Measurements from ENCODE around the gene FBXO31. TPM values are rescaled to one million over a fixed set of nuclear protein-coding genes. Genes with fewer than 3 reads are reported as not detected.

The FBXO31 gene
- total and polyA plus RNA-seq, 9 donors = 25.0 to 74.5 (median 54.5) TPM

DNA sequence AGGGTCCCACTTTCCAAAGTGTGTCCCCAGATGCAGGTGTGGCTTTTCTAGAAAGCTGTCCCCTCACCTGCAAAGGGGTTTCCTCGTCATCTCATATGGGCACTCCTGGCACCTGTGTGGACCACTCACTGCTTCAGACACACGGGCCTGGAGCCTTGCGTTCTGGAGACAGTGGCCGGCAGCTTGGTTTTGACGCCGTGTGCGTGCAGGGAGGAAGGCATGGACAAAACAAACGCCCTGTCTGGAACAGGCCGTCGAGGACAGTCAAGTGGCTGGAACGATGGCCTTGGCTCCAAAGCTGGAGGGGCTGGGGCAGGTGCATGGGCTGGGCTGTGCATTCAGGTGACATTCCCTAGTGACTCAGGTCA is 53.3 kb downstream of the FBXO31 start:
- Histone ChIP-seq H3K27me3 (no peaks in the 10 kb centered on the region), H3K36me3 (no peaks in the 10 kb centered on the region), H3K27ac (no peak overlapping the region), H3K4me1 (ENCODE audit: insufficient read depth) (no peaks in the 10 kb centered on the region), H3K4me3 (no peak overlapping the region), H3K9me3 (no peaks in the 10 kb centered on the region)
- intact Hi-C loops (cut with DNase I) = no loop called here
- TF ChIP-seq POLR2A (IDR thresholded peaks at IDR 0.05) (no peak), CTCF (IDR thresholded peaks at IDR 0.05) (no peak), EP300 (IDR thresholded peaks at IDR 0.05) (no peak)
- WGBS, 3 donors = 87 to 89% (median 88%) methylated on average over 11 of the region's 11 CpGs
- DNase-seq = peak in 1 of 5 donors; percentile 26

DNA sequence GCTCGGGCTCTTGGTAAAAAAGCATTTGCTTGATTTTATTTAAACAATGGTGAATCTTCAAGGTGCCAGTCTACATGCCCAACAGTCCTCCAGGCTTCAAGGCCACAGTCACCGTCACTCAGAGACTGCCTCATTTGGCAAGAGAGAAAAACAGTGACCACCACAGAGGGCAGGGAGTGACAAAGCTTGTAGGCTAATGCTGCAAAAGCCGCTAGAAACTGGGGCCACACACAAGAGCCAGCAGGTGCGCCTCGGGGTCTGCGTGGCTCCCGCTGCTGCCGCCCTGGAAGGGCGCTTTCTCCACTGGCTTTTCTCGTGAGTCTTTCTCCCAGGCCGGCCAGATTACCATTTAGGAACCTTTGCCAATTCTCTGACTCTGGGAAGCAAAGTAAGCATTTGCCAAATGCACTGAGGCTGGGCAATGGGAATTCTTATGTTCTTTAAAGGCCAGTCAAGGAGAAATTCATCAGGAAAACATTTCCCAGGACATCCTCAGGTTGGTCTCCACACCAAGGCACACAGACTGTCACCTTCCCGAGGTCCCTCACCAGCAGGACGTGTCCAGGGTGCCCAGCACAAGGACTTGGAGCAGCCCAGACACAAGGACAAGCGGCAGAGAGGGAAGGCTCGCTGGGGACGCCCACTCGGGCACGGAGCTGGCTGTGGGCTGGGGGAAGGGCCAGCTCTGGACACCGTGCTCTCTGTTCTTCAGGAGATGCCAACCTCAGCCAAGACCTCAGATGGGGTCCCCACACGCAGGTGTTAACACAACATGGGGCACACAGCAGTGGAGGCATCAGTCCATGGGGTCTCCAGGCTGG is 53.9 kb downstream of the FBXO31 start:
- Histone ChIP-seq H3K27me3 (no peaks in the 10 kb centered on the region), H3K27ac (no peak overlapping the region), H3K9me3 (no peaks in the 10 kb centered on the region), H3K36me3 (no peaks in the 10 kb centered on the region), H3K4me3 (no peak overlapping the region), H3K4me1 (ENCODE audit: insufficient read depth) (peaks cover 3% of the 10 kb centered on the region)
- intact Hi-C loops (cut with DNase I) = loop anchor here in 2 of 4 donors (10.0 kb wide), 2 partner anchors 45 to 55 kb away; partner anchors contain the start of gene FBXO31 (in 1 of the 2)
- DNase-seq = peak in 1 of 5 donors; percentile 27
- WGBS, 3 donors = 85 to 86% (median 85%) methylated on average over 20 of the region's 20 CpGs
- TF ChIP-seq CTCF (IDR thresholded peaks at IDR 0.05) (no peak), EP300 (IDR thresholded peaks at IDR 0.05) (no peak), POLR2A (IDR thresholded peaks at IDR 0.05) (no peak)

DNA sequence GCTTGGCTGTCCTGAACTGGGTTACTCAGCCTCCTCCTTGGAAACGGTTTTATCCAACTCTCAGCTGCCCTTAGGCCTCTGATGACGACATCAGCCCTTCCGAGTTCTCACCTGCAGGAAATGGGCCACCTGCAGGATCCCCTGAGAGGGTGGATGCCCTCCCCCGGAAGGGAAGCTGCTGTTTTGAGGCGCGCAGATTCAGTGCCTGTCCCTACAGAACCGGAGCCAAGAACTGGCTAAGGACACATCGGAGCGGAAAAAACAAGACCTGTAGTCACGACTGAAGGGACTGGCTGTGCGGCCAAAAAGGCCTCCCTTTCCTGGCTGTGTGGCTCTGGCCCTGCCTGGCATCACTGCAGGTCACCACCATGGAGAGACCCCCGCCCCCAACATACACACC is 54.7 kb downstream of the FBXO31 start:
- whole genome bisulfite sequencing, 3 donors = 72 to 76% (median 73%) methylated on average over 12 of the region's 12 CpGs
- DNase-seq = peak in 1 of 5 donors; percentile 22
- Histone ChIP-seq H3K27ac (no peak overlapping the region), H3K9me3 (no peaks in the 10 kb centered on the region), H3K4me3 (no peak overlapping the region), H3K27me3 (no peaks in the 10 kb centered on the region), H3K4me1 (ENCODE audit: insufficient read depth) (peaks cover 4% of the 10 kb centered on the region), H3K36me3 (no peaks in the 10 kb centered on the region)
- intact Hi-C loops (cut with DNase I) = loop anchor here in 2 of 4 donors (10.0 kb wide), 2 partner anchors 46 to 56 kb away; partner anchors contain the start of gene FBXO31 (in 1 of the 2)
- TF ChIP-seq CTCF (IDR thresholded peaks at IDR 0.05) (no peak), POLR2A (IDR thresholded peaks at IDR 0.05) (no peak), EP300 (IDR thresholded peaks at IDR 0.05) (no peak)

DNA sequence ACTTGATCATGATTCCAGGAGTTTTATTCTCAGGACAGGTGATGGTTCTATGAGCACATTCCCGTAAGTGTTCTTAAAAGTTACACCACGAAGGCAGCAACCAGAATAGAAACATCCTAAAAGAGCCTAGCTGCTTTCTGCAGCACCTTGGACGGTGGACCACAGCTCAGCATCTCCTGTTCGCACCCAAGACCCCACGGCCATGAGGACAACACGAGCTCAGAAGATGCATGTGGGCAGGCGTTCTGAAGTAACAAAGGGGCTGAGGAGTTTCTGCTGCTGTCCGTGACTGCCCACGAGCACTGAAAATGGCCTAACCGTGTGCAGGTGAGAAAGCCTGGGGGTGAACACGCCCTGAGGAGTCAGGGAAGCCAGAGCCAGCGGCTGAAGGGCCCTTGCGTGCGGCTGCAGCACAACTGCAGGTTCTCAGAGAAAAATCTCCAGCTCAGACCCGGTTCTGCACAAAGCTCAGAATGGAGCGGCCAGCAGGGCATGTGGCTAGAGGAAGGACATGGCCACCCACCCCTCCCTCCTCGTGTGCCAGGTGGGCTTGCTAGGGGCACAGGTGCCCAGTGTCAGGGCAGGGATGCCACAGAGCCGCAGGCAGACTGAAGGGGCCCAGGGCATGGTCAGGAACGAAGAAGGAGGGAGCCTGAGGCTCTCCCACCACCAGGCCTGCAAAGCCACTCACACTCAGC is 55.6 kb downstream of the FBXO31 start:
- intact Hi-C loops (cut with DNase I) = loop anchor here in 2 of 4 donors (10.0 kb wide), 2 partner anchors 47 to 57 kb away; partner anchors contain the start of gene FBXO31 (in 1 of the 2)
- WGBS, 3 donors = 79 to 81% (median 80%) methylated on average over 18 to 19 of the region's 19 CpGs
- peaks cover 4% of the 10 kb centered on the region for H3K4me1 ChIP-seq (ENCODE audit: insufficient read depth)
- DNase-seq = no peak
- H3K4me3 ChIP-seq = no peak overlapping the region
- H3K36me3 ChIP-seq = no peaks in the 10 kb centered on the region
- TF ChIP-seq POLR2A (IDR thresholded peaks at IDR 0.05) = no peak
- no peak for TF ChIP-seq EP300 (IDR thresholded peaks at IDR 0.05)
- no peak for TF ChIP-seq CTCF (IDR thresholded peaks at IDR 0.05)
- H3K9me3 ChIP-seq = no peaks in the 10 kb centered on the region
- H3K27me3 ChIP-seq = no peaks in the 10 kb centered on the region
- H3K27ac ChIP-seq = no peak overlapping the region

Measured in ovary (tissue), 9 donors.